Measurements from ENCODE around the gene DSCAML1.

GRCh38 chr11:117480221-117480620 lies 316.8 kb downstream of the DSCAML1 start:
- TF ChIP-seq POLR2A (IDR thresholded peaks at IDR 0.05; ENCODE audit: low read depth, low read length) (no peak), PAX5 (IDR thresholded peaks at IDR 0.05; ENCODE audit: insufficient read depth, low read length, severe bottlenecking) (no peak), TAF1 (IDR thresholded peaks at IDR 0.05; ENCODE audit: low read depth, low read length) (no peak), POLR2AphosphoS5 (IDR thresholded peaks at IDR 0.05; ENCODE audit: low read depth, low read length) (no peak), SPI1 (IDR thresholded peaks at IDR 0.05; ENCODE audit: low read depth, low read length) (no peak), POU2F2 (IDR thresholded peaks at IDR 0.05; ENCODE audit: low read depth, low read length) (no peak)

All from GM12891 (cell line).